ENCODE data around the gene RAB3GAP1. TPM values are rescaled to one million over a fixed set of nuclear protein-coding genes. Genes with fewer than 3 reads are reported as not detected.
"Not testable (repeated sequence)": the region's sequence is repeated elsewhere in the genome, so short reads cannot be mapped to it uniquely, and the experiment has no call there.

The RAB3GAP1 gene
- total RNA-seq, 1 donor from 2014 or later, result 61.1 TPM

- DNase-seq (ENCODE audit: low spot score in 2 of 2), result no peak
- FAIRE-seq, result no peak
Observed at GRCh38 chr2:135099802-135100483, 47.9 kb downstream of the RAB3GAP1 start.

- FAIRE-seq, result no peak
- no peak for DNase-seq (ENCODE audit: low spot score in 2 of 2)
Observed at GRCh38 chr2:135103843-135104242, 51.8 kb downstream of the RAB3GAP1 start.

- DNase-seq (ENCODE audit: low spot score in 2 of 2); FAIRE-seq: not testable (repeated sequence)
Observed at GRCh38 chr2:135105513-135106316, 53.6 kb downstream of the RAB3GAP1 start.

GRCh38 chr2:135113322-135113721, 61.2 kb downstream of the RAB3GAP1 start:
- FAIRE-seq (no peak), DNase-seq (ENCODE audit: low spot score in 2 of 2) (no peak)

- DNase-seq (ENCODE audit: low spot score in 2 of 2), result no peak
- FAIRE-seq, result no peak
Observed at GRCh38 chr2:135119582-135119981, 67.5 kb downstream of the RAB3GAP1 start.

- peak; percentile 43 for FAIRE-seq
Observed at GRCh38 chr2:135121016-135121657, 69.0 kb downstream of the RAB3GAP1 start.

GRCh38 chr2:135121658-135122039, 69.6 kb downstream of the RAB3GAP1 start:
- not testable (repeated sequence) for DNase-seq (ENCODE audit: low spot score in 2 of 2); FAIRE-seq

More at GRCh38 chr2:135121016-135121657, 69.0 kb downstream of the RAB3GAP1 start:
- no peak for DNase-seq (ENCODE audit: low spot score in 2 of 2)

- no peak for FAIRE-seq
- DNase-seq (ENCODE audit: low spot score in 2 of 2), result no peak
Observed at GRCh38 chr2:135124924-135125886, 73.1 kb downstream of the RAB3GAP1 start.

GRCh38 chr2:135125940-135126339, 73.8 kb downstream of the RAB3GAP1 start:
- DNase-seq (ENCODE audit: low spot score in 2 of 2) (no peak), FAIRE-seq (no peak)

GRCh38 chr2:135130751-135131150, 78.7 kb downstream of the RAB3GAP1 start:
- no peak for DNase-seq (ENCODE audit: low spot score in 2 of 2)
- FAIRE-seq, result no peak

GRCh38 chr2:135132314-135132713, 80.2 kb downstream of the RAB3GAP1 start:
- FAIRE-seq (no peak), DNase-seq (ENCODE audit: low spot score in 2 of 2) (no peak)

GRCh38 chr2:135140606-135141005, 88.5 kb downstream of the RAB3GAP1 start:
- no peak for DNase-seq (ENCODE audit: low spot score in 2 of 2)
- no peak for FAIRE-seq

- DNase-seq (ENCODE audit: low spot score in 2 of 2) (no peak), FAIRE-seq (no peak)
Observed at GRCh38 chr2:135142323-135142722, 90.2 kb downstream of the RAB3GAP1 start.

GRCh38 chr2:135144343-135144742, 92.3 kb downstream of the RAB3GAP1 start:
- FAIRE-seq (no peak), DNase-seq (ENCODE audit: low spot score in 2 of 2) (no peak)

GRCh38 chr2:135149251-135149650, 97.2 kb downstream of the RAB3GAP1 start:
- FAIRE-seq (no peak), DNase-seq (ENCODE audit: low spot score in 2 of 2) (no peak)

- FAIRE-seq, result no peak
- DNase-seq (ENCODE audit: low spot score in 2 of 2), result no peak
Observed at GRCh38 chr2:135150725-135151124, 98.6 kb downstream of the RAB3GAP1 start.

GRCh38 chr2:135151615-135152014, 99.5 kb downstream of the RAB3GAP1 start:
- FAIRE-seq, result no peak
- no peak for DNase-seq (ENCODE audit: low spot score in 2 of 2)

GRCh38 chr2:135152361-135152760, 100.3 kb downstream of the RAB3GAP1 start:
- FAIRE-seq, result no peak

GRCh38 chr2:135154962-135155361, 102.9 kb downstream of the RAB3GAP1 start:
- peak; percentile 51 for FAIRE-seq

More at GRCh38 chr2:135152361-135152760, 100.3 kb downstream of the RAB3GAP1 start:
- DNase-seq (ENCODE audit: low spot score in 2 of 2), result no peak

GRCh38 chr2:135157856-135158255, 105.8 kb downstream of the RAB3GAP1 start:
- DNase-seq (ENCODE audit: low spot score in 2 of 2), result no peak
- no peak for FAIRE-seq

More at GRCh38 chr2:135154962-135155361, 102.9 kb downstream of the RAB3GAP1 start:
- DNase-seq (ENCODE audit: low spot score in 2 of 2), result no peak

All from frontal cortex (tissue), 4 donors.